Lung (tissue), 12 donors: ENCODE data around the gene CKLF. TPM values are rescaled to one million over a fixed set of nuclear protein-coding genes. Genes with fewer than 3 reads are reported as not detected.

Experiments
- ATAC-seq: fragments of 200-7000 bp; cut with Tn5 transposase; one replicate; pipeline ENCODE4 v1.9.1; 2020; ENCODE audit warnings: moderate number of reproducible peaks; ENCODE audit not compliant: insufficient read depth, low FRiP score
- DNase-seq, 3 donors: peaks; one replicate each; pipeline ENCODE4 v3.0.0-alpha.2; 2013 to 2017
- H3K27ac ChIP-seq, 2 donors: one replicate each; pipeline ENCODE4 v1.5.1; 2013; ENCODE audit warnings: mild to moderate bottlenecking in 2 of 2, moderate library complexity in 2 of 2, control low read depth in 1 of 2, inconsistent platforms in 1 of 2, low read depth in 1 of 2, low read length in 1 of 2
- H3K27me3 ChIP-seq, 3 donors: one replicate each; pipeline ENCODE4 v1.5.1; 2013; ENCODE audit warnings: low read length in 2 of 3; ENCODE audit not compliant: control insufficient read depth in 3 of 3, insufficient read depth in 3 of 3
- H3K36me3 ChIP-seq, 4 donors: one replicate each; pipeline ENCODE4 v1.5.1; 2013; ENCODE audit warnings: low read length in 4 of 4, mild to moderate bottlenecking in 1 of 4, moderate library complexity in 1 of 4; ENCODE audit not compliant: control insufficient read depth in 4 of 4, insufficient read depth in 4 of 4
- H3K4me1 ChIP-seq, 5 donors: one replicate each; pipeline ENCODE4 v1.5.1; 2013; ENCODE audit warnings: low read length in 5 of 5, mild to moderate bottlenecking in 2 of 5, moderate library complexity in 1 of 5; ENCODE audit not compliant: control insufficient read depth in 5 of 5, insufficient read depth in 5 of 5
- H3K4me3 ChIP-seq: one replicate; pipeline ENCODE4 v1.5.1; 2013; ENCODE audit warnings: mild to moderate bottlenecking, control low read depth, moderate library complexity
- H3K9ac ChIP-seq, 2 donors: one replicate each; pipeline ENCODE4 v1.5.1; 2013; ENCODE audit warnings: low read length in 2 of 2, control low read depth in 1 of 2; ENCODE audit not compliant: insufficient read depth in 1 of 2
- H3K9me3 ChIP-seq, 4 donors: one replicate each; pipeline ENCODE4 v1.5.1; 2013; ENCODE audit warnings: low read length in 3 of 4, mild to moderate bottlenecking in 1 of 4, moderate library complexity in 1 of 4; ENCODE audit not compliant: control insufficient read depth in 4 of 4, insufficient read depth in 3 of 4
- WGBS, 2 donors: extraction: QIAGEN DNeasy Blood & Tissue Kit; methylation state at CpG; one replicate each; pipeline ENCODE4 v1.1.7; 2013; 5-methylcytosine and 5-hydroxymethylcytosine counted together
- polyA plus RNA-seq, 2 donors: library from polyadenylated mRNA; stranded (reverse); fragments of 200-250 nt; gene quantifications; one replicate each; pipeline ENCODE4 v1.2.1, GENCODE V29; 2013
- total RNA-seq, 2 donors: library from RNA; depleted of rRNA in 1 of 2; stranded (reverse); fragments of >200 nt in 1 of 2; gene quantifications; one replicate each; pipeline ENCODE4 v1.2.1, GENCODE V29; 2014 to 2021
- TF ChIP-seq, protein P1 (sequence below): IDR thresholded peaks from 2 replicates; pipeline ENCODE4 v1.5.1; 2012; ENCODE audit warnings: mild to moderate bottlenecking; ENCODE audit errors: control extremely low read depth, extremely low read depth
- donor health status: control.
- donor health status: control.
- donor health status: Bipolar disorder and iron deficiency.
- donor health status: healthy.
- donor health status: DM: yes; HTN: yes; CAD: no.

The CKLF gene
- total and polyA plus RNA-seq, 4 donors = 43.1 to 133 (median 46.2) TPM

DNA sequence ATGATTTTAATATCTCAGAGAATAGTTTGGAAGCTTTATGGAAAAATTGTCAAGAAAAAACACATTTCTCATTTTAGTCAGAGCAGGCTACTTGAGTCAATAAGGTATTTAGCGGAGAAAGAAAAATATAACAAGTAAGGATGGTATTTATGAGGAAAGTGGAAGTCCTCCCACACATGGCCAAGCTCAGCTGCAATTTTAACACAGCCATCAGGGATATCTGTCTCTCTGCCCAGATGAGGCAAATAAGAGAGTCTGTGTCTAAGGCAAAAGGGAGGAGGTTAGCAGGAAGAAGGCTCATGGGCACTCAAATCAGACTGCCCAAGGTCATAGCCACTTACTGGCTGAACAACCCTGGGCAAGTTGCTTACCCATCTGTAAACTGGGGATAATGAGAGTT, 21.7 kb downstream of the CKLF start:
- Histone ChIP-seq H3K4me3 (no peak overlapping the region), H3K27ac (no peak overlapping the region), H3K36me3 (no peaks in the 10 kb centered on the region), H3K9me3 (peaks cover 0 to 3% (median 0%) of the 10 kb centered on the region in 4 donors), H3K4me1 (peaks cover 0 to 17% (median 8%) of the 10 kb centered on the region in 5 donors), H3K9ac (no peak overlapping the region), H3K27me3 (peaks cover 0 to 16% (median 15%) of the 10 kb centered on the region in 3 donors)
- no peak for ATAC-seq
- 93 to 94% methylated on average over 1 of the region's 1 CpG for WGBS, 2 donors
- TF ChIP-seq, protein P1, sequence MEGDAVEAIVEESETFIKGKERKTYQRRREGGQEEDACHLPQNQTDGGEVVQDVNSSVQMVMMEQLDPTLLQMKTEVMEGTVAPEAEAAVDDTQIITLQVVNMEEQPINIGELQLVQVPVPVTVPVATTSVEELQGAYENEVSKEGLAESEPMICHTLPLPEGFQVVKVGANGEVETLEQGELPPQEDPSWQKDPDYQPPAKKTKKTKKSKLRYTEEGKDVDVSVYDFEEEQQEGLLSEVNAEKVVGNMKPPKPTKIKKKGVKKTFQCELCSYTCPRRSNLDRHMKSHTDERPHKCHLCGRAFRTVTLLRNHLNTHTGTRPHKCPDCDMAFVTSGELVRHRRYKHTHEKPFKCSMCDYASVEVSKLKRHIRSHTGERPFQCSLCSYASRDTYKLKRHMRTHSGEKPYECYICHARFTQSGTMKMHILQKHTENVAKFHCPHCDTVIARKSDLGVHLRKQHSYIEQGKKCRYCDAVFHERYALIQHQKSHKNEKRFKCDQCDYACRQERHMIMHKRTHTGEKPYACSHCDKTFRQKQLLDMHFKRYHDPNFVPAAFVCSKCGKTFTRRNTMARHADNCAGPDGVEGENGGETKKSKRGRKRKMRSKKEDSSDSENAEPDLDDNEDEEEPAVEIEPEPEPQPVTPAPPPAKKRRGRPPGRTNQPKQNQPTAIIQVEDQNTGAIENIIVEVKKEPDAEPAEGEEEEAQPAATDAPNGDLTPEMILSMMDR = no peak
- no peak for DNase-seq

DNA sequence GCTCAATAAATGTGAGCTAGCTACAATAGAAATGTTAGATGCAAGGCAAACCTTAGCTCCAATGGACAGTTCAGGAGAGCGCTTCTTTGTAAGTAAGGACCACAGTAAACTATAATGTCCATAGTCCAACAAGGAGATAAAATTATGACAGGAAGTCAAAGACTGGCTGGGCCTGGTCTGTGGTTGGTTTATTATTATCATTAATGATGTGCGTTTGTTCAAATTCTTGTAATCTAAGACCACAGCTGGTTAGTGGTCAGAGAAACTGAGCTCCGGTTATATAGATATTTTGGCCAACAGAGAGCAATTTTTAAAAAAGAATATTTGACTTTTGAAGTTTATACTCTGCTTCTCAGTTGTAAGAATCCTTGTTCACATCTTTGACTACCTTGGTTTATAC, 22.2 kb downstream of the CKLF start:
- Histone ChIP-seq H3K27me3 (peaks cover 0 to 18% (median 15%) of the 10 kb centered on the region in 3 donors), H3K36me3 (peaks cover 0 to 1% (median 0%) of the 10 kb centered on the region in 4 donors), H3K27ac (no peak overlapping the region), H3K9me3 (peaks cover 0 to 3% (median 0%) of the 10 kb centered on the region in 4 donors), H3K4me1 (peaks cover 0 to 17% (median 12%) of the 10 kb centered on the region in 5 donors), H3K9ac (no peak overlapping the region), H3K4me3 (no peak overlapping the region)
- ATAC-seq (no peak), DNase-seq (no peak)
- 90% methylated on average over 3 of the region's 3 CpGs for WGBS, 2 donors
- TF ChIP-seq, protein P1 = no peak

DNA sequence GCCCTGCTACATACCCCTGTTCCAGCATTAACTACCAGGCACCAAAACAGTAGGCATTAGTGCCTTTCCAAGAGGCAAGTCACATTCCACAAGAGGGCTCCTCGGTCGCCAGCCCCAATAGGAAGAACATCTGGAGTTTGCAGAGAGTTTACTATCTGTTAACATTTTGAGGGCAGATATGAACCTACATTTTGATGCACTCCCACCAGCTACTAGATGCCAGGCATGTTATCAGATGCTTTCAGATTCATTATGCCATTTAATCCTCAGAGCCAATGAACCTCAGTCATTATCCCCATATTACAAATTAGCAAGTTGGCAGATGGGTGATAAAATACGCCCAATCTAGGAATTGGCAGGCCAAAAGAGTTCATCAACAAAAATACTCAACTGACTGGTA, 22.7 kb downstream of the CKLF start:
- Histone ChIP-seq H3K9ac (no peak overlapping the region), H3K4me3 (no peak overlapping the region), H3K27ac (no peak overlapping the region), H3K4me1 (peaks cover 0 to 17% (median 10%) of the 10 kb centered on the region in 5 donors), H3K36me3 (peaks cover 0 to 1% (median 0%) of the 10 kb centered on the region in 4 donors), H3K9me3 (peaks cover 0 to 3% (median 0%) of the 10 kb centered on the region in 4 donors), H3K27me3 (peaks cover 0 to 19% (median 15%) of the 10 kb centered on the region in 3 donors)
- 92 to 98% methylated on average over 3 of the region's 3 CpGs for WGBS, 2 donors
- DNase-seq = no peak
- ATAC-seq = no peak
- TF ChIP-seq, protein P1 = no peak

DNA sequence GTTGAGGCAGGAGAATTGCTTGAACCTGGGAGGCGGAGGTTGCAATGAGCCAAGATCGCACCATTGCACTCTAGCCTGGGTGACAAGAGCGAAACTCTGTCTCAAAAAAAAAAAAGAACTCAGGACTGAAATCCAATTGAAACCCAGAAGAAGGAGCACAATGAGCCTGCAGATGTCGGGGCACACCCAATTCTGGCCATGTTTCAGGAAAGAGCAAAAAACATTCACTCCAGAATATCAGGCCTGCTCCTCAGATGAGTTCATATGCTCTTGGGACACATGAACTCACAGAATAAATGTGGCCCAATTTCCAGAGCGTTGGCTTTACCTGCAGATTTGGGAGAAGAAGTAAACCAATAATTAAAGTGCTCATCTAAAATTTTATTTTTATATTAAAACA, 23.9 kb downstream of the CKLF start:
- no peak for DNase-seq
- Histone ChIP-seq H3K36me3 (peaks cover 0 to 1% (median 0%) of the 10 kb centered on the region in 4 donors), H3K27me3 (peaks cover 0 to 19% (median 15%) of the 10 kb centered on the region in 3 donors), H3K4me1 (peaks cover 0 to 17% (median 10%) of the 10 kb centered on the region in 5 donors), H3K9me3 (peaks cover 0 to 3% (median 0%) of the 10 kb centered on the region in 4 donors), H3K27ac (no peak overlapping the region), H3K9ac (no peak overlapping the region), H3K4me3 (no peak overlapping the region)
- TF ChIP-seq, protein P1 = no peak
- WGBS, 2 donors = 84 to 91% methylated on average over 5 of the region's 5 CpGs
- ATAC-seq = no peak
